Fibroblast of pulmonary artery (primary cell): ENCODE results near the gene L3MBTL2.
A peak's percentile ranks its signal among the peaks of the same experiment; 100 is the strongest.
"Not testable (repeated sequence)": the region's sequence is repeated elsewhere in the genome, so short reads cannot be mapped to it uniquely, and the experiment has no call there.

Experiments used
- DNase-seq: peaks from one replicate; pipeline ENCODE4 v3.0.0-alpha.2; 2010; ENCODE audit warnings: low read depth
- H3K4me3 ChIP-seq: replicated peaks from 2 replicates; pipeline ENCODE4 v1.5.1; 2011; ENCODE audit warnings: low read depth, mild to moderate bottlenecking, control low read depth, low read length, moderate library complexity
- CTCF ChIP-seq: IDR thresholded peaks from 2 replicates; pipeline ENCODE4 v1.5.1; 2011; ENCODE audit warnings: mild to moderate bottlenecking, control low read depth, low read length, inconsistent platforms; ENCODE audit errors: missing control alignments

The L3MBTL2 gene

GRCh38 chr22:41249442-41249841, 44.3 kb downstream of the L3MBTL2 start:
- H3K4me3 ChIP-seq: no peak overlapping the region
- no peak for DNase-seq
- no peak for TF ChIP-seq CTCF

- H3K4me3 ChIP-seq: no peak overlapping the region
- no peak for TF ChIP-seq CTCF
- DNase-seq: no peak
These were observed 45.0 kb downstream of the L3MBTL2 start for GRCh38 chr22:41250127-41250526.

- DNase-seq: no peak
- no peak for TF ChIP-seq CTCF
- H3K4me3 ChIP-seq: no peak overlapping the region
These were observed 47.3 kb downstream of the L3MBTL2 start for GRCh38 chr22:41252365-41252764.

GRCh38 chr22:41254230-41254629, 49.1 kb downstream of the L3MBTL2 start:
- TF ChIP-seq CTCF: no peak
- no peak overlapping the region for H3K4me3 ChIP-seq
- no peak for DNase-seq

GRCh38 chr22:41256254-41257253, 51.4 kb downstream of the L3MBTL2 start:
- H3K4me3 ChIP-seq: no peak overlapping the region
- DNase-seq: peak; percentile 71
- peak; percentile 15 for TF ChIP-seq CTCF

- no peak overlapping the region for H3K4me3 ChIP-seq
- no peak for DNase-seq
- no peak for TF ChIP-seq CTCF
These were observed 52.6 kb downstream of the L3MBTL2 start for GRCh38 chr22:41257696-41258095.

GRCh38 chr22:41259756-41260155, 54.6 kb downstream of the L3MBTL2 start:
- H3K4me3 ChIP-seq, DNase-seq: not testable (repeated sequence)
